ENCODE measurements around the gene RNLS. TPM values are rescaled to one million over a fixed set of nuclear protein-coding genes. Genes with fewer than 3 reads are reported as not detected.

The RNLS gene
- total and polyA plus RNA-seq, 2 of the 8 experiments (the other 6 are each of a cell fraction or from before 2014, with no cell fraction given) = 7.5 to 12.7 TPM

DNA sequence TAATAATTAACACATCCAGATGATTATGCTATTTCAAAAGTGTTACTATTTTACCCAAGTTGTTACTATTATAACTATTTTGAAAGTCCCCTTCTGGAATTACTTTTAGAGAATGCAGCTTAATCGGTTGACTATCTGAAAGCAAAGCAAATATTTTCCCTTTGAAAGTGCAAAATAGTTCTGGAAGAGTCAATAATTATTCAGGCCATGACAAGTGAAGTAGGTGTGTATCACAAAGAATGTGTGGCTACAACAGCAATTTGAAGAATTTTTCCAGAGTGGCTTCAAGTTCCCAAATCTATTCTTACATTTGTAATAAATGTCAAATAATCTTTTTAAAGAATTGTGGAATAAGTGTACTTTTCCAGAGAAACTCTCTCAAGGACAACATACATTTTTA, 42.8 kb downstream of the RNLS start:
- 95% methylated on average over 1 of the region's 1 CpG; no CpG with 5 or more reads in 1 of the 2 experiments for WGBS, 2 experiments (ENCODE audit: extremely low coverage in 1 of 2, insufficient coverage in 1 of 2, insufficient read length in 1 of 2, insufficient replicate concordance in 2 of 2, low coverage in 1 of 2, low lambda C conversion rate in 2 of 2, missing lambda C conversion rate in 1 of 2)
- FAIRE-seq (no peak), DNase-seq (ENCODE audit: low read depth in 1 of 2, low spot score in 2 of 2) (no peak)
- Histone ChIP-seq H2BK12ac (ENCODE audit: low read depth, low read length) (no peak overlapping the region), H2BK15ac (ENCODE audit: low read length) (no peak overlapping the region), H3K56ac (replicated peaks; ENCODE audit: insufficient read length, low read depth, low read length) (no peak overlapping the region), H3K79me1 (ENCODE audit: low read depth, low read length) (no peaks in the 10 kb centered on the region), H2AFZ (ENCODE audit: low read length) (no peak overlapping the region), H3K36me3 (ENCODE audit: control insufficient read depth in 2 of 4, insufficient read depth in 4 of 4, low read length in 3 of 4) (no peaks in the 10 kb centered on the region), H3K4me2 (ENCODE audit: insufficient read depth in 1 of 2, low read depth in 2 of 2, low read length in 2 of 2) (no peak overlapping the region), H2AK5ac (ENCODE audit: low read depth, low read length) (no peak overlapping the region), H3K79me2 (ENCODE audit: control insufficient read depth in 1 of 2, insufficient read depth in 2 of 2, low read length in 2 of 2) (no peaks in the 10 kb centered on the region), H2BK120ac (replicated peaks; ENCODE audit: low read depth, low read length) (no peak overlapping the region), H2BK20ac (ENCODE audit: low read length) (no peak overlapping the region), H3K18ac (ENCODE audit: extremely low read depth, low read length) (no peak overlapping the region), H4K5ac (ENCODE audit: insufficient read length, low read depth, low read length) (no peak overlapping the region), H3K14ac (ENCODE audit: insufficient read length) (no peak overlapping the region), H3K4ac (replicated peaks; ENCODE audit: insufficient read length, low read depth, low read length) (no peak overlapping the region), H3K23ac (ENCODE audit: insufficient read length) (no peak overlapping the region), H3K27ac (ENCODE audit: low read depth, low read length) (no peak overlapping the region), H4K8ac (ENCODE audit: extremely low read depth, insufficient read depth, low read length) (no peak overlapping the region), H2BK5ac (ENCODE audit: low read depth, low read length) (no peak overlapping the region), H4K91ac (replicated peaks; ENCODE audit: insufficient read length, low read length) (no peak overlapping the region), H3K9me3 (ENCODE audit: insufficient read depth in 2 of 2, low read depth in 1 of 2, low read length in 1 of 2) (no peaks in the 10 kb centered on the region), H3K9ac (replicated peaks in 1 of 4; ENCODE audit: extremely low read depth in 1 of 4, low read depth in 3 of 4, low read length in 3 of 4) (no peak overlapping the region), H3K4me1 (replicated peaks in 1 of 4; ENCODE audit: control insufficient read depth in 3 of 4, insufficient read depth in 4 of 4, low read length in 3 of 4) (no peaks in the 10 kb centered on the region), H3K4me3 (ENCODE audit: extremely low read depth in 1 of 4, insufficient read depth in 2 of 4, low read depth in 3 of 4, low read length in 4 of 4) (no peak overlapping the region), H3K23me2 (ENCODE audit: low read depth, low read length) (no peaks in the 10 kb centered on the region), H4K20me1 (replicated peaks in 1 of 2; ENCODE audit: control insufficient read depth in 1 of 2, insufficient read depth in 2 of 2, low read length in 2 of 2) (no peaks in the 10 kb centered on the region), H3K27me3 (replicated peaks in 1 of 4; ENCODE audit: control insufficient read depth in 3 of 4, extremely low read depth in 1 of 4, insufficient read depth in 3 of 4, low read length in 3 of 4) (no peaks in the 10 kb centered on the region)
- ChIA-PET POLR2A (ENCODE audit: partially characterized antibody) (no interaction called here), CTCF (ENCODE audit: partially characterized antibody) (interaction anchor here (1.9 kb wide), 1 partner anchor 13 kb away, joined by 6 read pairs; no protein-coding TSS in a partner anchor)
- TF ChIP-seq SRF (IDR thresholded peaks at IDR 0.05; ENCODE audit: low read depth, low read length) (no peak), RXRA (IDR thresholded peaks at IDR 0.05; ENCODE audit: insufficient read depth, low read depth, low read length) (no peak), NANOG (IDR thresholded peaks at IDR 0.05; ENCODE audit: insufficient read depth, low read depth, low read length, poor library complexity, severe bottlenecking) (no peak), SP1 (IDR thresholded peaks at IDR 0.05; ENCODE audit: low read depth, low read length) (no peak), CBX5 (IDR thresholded peaks at IDR 0.05; ENCODE audit: low read depth, low read length) (no peak), EGR1 (IDR thresholded peaks at IDR 0.05; ENCODE audit: borderline replicate concordance, low read depth, low read length) (no peak), ZNF274 (IDR thresholded peaks at IDR 0.05; ENCODE audit: borderline replicate concordance, extremely low read depth, low read length) (no peak), EP300 (IDR thresholded peaks at IDR 0.05; ENCODE audit: borderline replicate concordance in 1 of 2, low read depth in 2 of 2, low read length in 2 of 2) (no peak), SAP30 (IDR thresholded peaks at IDR 0.05; ENCODE audit: insufficient read depth, insufficient replicate concordance, low read length) (no peak), KDM5A (IDR thresholded peaks at IDR 0.05; ENCODE audit: low read length) (no peak), ASH2L (IDR thresholded peaks at IDR 0.05; ENCODE audit: low read length) (no peak), SP4 (IDR thresholded peaks at IDR 0.05; ENCODE audit: low read length) (no peak)
- TF ChIP-seq, protein P1, sequence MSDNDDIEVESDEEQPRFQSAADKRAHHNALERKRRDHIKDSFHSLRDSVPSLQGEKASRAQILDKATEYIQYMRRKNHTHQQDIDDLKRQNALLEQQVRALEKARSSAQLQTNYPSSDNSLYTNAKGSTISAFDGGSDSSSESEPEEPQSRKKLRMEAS (IDR thresholded peaks at IDR 0.05) = no peak
- TF ChIP-seq, protein P2, sequence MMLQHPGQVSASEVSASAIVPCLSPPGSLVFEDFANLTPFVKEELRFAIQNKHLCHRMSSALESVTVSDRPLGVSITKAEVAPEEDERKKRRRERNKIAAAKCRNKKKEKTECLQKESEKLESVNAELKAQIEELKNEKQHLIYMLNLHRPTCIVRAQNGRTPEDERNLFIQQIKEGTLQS (IDR thresholded peaks at IDR 0.05; ENCODE audit: insufficient read depth, low read depth, low read length) = no peak
